ENCODE data around the gene GLIPR1L2. TPM values are rescaled to one million over a fixed set of nuclear protein-coding genes. Genes with fewer than 3 reads are reported as not detected.
"Not testable (repeated sequence)": the region's sequence is repeated elsewhere in the genome, so short reads cannot be mapped to it uniquely, and the experiment has no call there.

The GLIPR1L2 gene
- total RNA-seq = not detected

GRCh38 chr12:75390899-75391538 is at the start of gene GLIPR1L2:
Gene GLIPR1L2, plus strand, starts transcription at chr12:75391089. Its CDS starts 28 bp downstream, at chr12:75391117.
- POLR2A ChIA-PET = interaction anchor here (1.0 kb wide), 1 partner anchor 120 kb away, joined by 5 read pairs; the partner anchor contains the start of gene KRR1

GRCh38 chr12:75341873-75342272 is 49.0 kb upstream of the GLIPR1L2 start:
- ChIA-PET CTCF (interaction anchor here (1.3 kb wide), 1 partner anchor 49 kb away, joined by 4 read pairs; the partner anchor contains the start of gene GLIPR1L2), POLR2A (no interaction called here)

More at GRCh38 chr12:75390899-75391538, at the start of gene GLIPR1L2:
- CTCF ChIA-PET = interaction anchor here (0.6 to 1.8 kb wide), 11 partner anchors 39 to 688 kb away, joined by 3 to 12 read pairs (median 4); partner anchors contain the start of gene GLIPR1

GRCh38 chr12:75345531-75345930 is 45.4 kb upstream of the GLIPR1L2 start:
- CTCF ChIA-PET = interaction anchor here (0.7 kb wide), 1 partner anchor 11 kb away, joined by 3 read pairs; the partner anchor contains the start of gene GLIPR1L1
- POLR2A ChIA-PET = no interaction called here

GRCh38 chr12:75346215-75346614 is 44.7 kb upstream of the GLIPR1L2 start:
- CTCF ChIA-PET = interaction anchor here (0.7 kb wide), 1 partner anchor 12 kb away, joined by 3 read pairs; the partner anchor contains the start of gene GLIPR1L1
- POLR2A ChIA-PET = not testable (repeated sequence)

GRCh38 chr12:75349946-75350345 is 40.9 kb upstream of the GLIPR1L2 start:
- POLR2A ChIA-PET = no interaction called here
- CTCF ChIA-PET = no interaction called here

- ChIA-PET CTCF (no interaction called here), POLR2A (no interaction called here)
These were observed 40.5 kb upstream of the GLIPR1L2 start for GRCh38 chr12:75350413-75350812.

- POLR2A ChIA-PET = no interaction called here
- CTCF ChIA-PET = interaction anchor here (1.1 kb wide), 1 partner anchor 19 kb away, joined by 3 read pairs; the partner anchor contains the start of gene GLIPR1L1
These were observed 36.9 kb upstream of the GLIPR1L2 start for GRCh38 chr12:75354011-75354410.

GRCh38 chr12:75360920-75361319 is 30.0 kb upstream of the GLIPR1L2 start:
- CTCF ChIA-PET = interaction anchor here (0.6 kb wide), 1 partner anchor 73 kb away, joined by 5 read pairs; no protein-coding TSS in a partner anchor
- POLR2A ChIA-PET = no interaction called here

- POLR2A ChIA-PET = no interaction called here
- CTCF ChIA-PET = no interaction called here
These were observed 29.5 kb upstream of the GLIPR1L2 start for GRCh38 chr12:75361408-75361807.

- POLR2A ChIA-PET = no interaction called here
- CTCF ChIA-PET = no interaction called here
These were observed 26.0 kb upstream of the GLIPR1L2 start for GRCh38 chr12:75364919-75365318.

- CTCF ChIA-PET = interaction anchor here (0.7 to 1.5 kb wide), 2 partner anchors 32 to 131 kb away, joined by 3 to 5 read pairs; partner anchors contain the start of gene GLIPR1L1
- POLR2A ChIA-PET = interaction anchor here (0.6 kb wide), 1 partner anchor 32 kb away, joined by 4 read pairs; no protein-coding TSS in a partner anchor
These were observed 24.3 kb upstream of the GLIPR1L2 start for GRCh38 chr12:75366629-75367028.

- ChIA-PET CTCF (no interaction called here), POLR2A (no interaction called here)
These were observed 15.9 kb upstream of the GLIPR1L2 start for GRCh38 chr12:75374971-75375370.

GRCh38 chr12:75378354-75378753 is 12.5 kb upstream of the GLIPR1L2 start:
- ChIA-PET POLR2A (no interaction called here), CTCF (no interaction called here)

- POLR2A ChIA-PET = no interaction called here
- CTCF ChIA-PET = no interaction called here
These were observed 1.8 kb upstream of the GLIPR1L2 start for GRCh38 chr12:75389061-75389460.

- CTCF ChIA-PET = no interaction called here
- POLR2A ChIA-PET = no interaction called here
These were observed 1.2 kb upstream of the GLIPR1L2 start for GRCh38 chr12:75389706-75390105.

GRCh38 chr12:75390156-75390898 is 562 bp upstream of the GLIPR1L2 start:
- POLR2A ChIA-PET = interaction anchor here (1.0 kb wide), 1 partner anchor 121 kb away, joined by 5 read pairs; the partner anchor contains the start of gene KRR1
- CTCF ChIA-PET = interaction anchor here (0.8 to 1.8 kb wide), 6 partner anchors 48 to 689 kb away, joined by 3 to 12 read pairs (median 5); partner anchors contain the start of gene GLIPR1

- ChIA-PET CTCF (no interaction called here), POLR2A (no interaction called here)
These were observed 13.3 kb downstream of the GLIPR1L2 start for GRCh38 chr12:75404231-75404630.

GRCh38 chr12:75407683-75408082 is 16.8 kb downstream of the GLIPR1L2 start:
- ChIA-PET CTCF (interaction anchor here (1.2 kb wide), 1 partner anchor 30 kb away, joined by 3 read pairs; no protein-coding TSS in a partner anchor), POLR2A (no interaction called here)

- ChIA-PET CTCF (no interaction called here), POLR2A (no interaction called here)
These were observed 18.9 kb downstream of the GLIPR1L2 start for GRCh38 chr12:75409830-75410229.

GRCh38 chr12:75414671-75415070 is 23.8 kb downstream of the GLIPR1L2 start:
- CTCF ChIA-PET = no interaction called here
- POLR2A ChIA-PET = no interaction called here

- ChIA-PET CTCF (no interaction called here), POLR2A (no interaction called here)
These were observed 29.0 kb downstream of the GLIPR1L2 start for GRCh38 chr12:75419841-75420240.
